HepG2 (cell line): ENCODE measurements around the gene SRC. TPM values are rescaled to one million over a fixed set of nuclear protein-coding genes. Genes with fewer than 3 reads are reported as not detected.

Experiments
- ARHGAP35 ChIP-seq: sonication (generic); formaldehyde crosslinking; IDR thresholded peaks from 2 replicates; pipeline ENCODE4 v1.9.0; 2022; ENCODE audit warnings: mild to moderate bottlenecking, inconsistent platforms, moderate library complexity, missing genetic modification reagents, borderline replicate concordance
- ARNTL ChIP-seq: sonication (generic); formaldehyde crosslinking; IDR thresholded peaks from 2 replicates; pipeline ENCODE4 v1.4.0; 2020; ENCODE audit warnings: mild to moderate bottlenecking, missing genetic modification reagents
- IRX3 ChIP-seq: sonication (generic); formaldehyde crosslinking; IDR thresholded peaks from 2 replicates; pipeline ENCODE4 v1.8.1; 2023; ENCODE audit warnings: mild to moderate bottlenecking, low read depth, missing genetic modification reagents, borderline replicate concordance
- LRRFIP1 ChIP-seq: sonication (generic); formaldehyde crosslinking; conservative IDR thresholded peaks from 2 replicates; pipeline ENCODE4 v1.4.0; 2020; ENCODE audit warnings: missing genetic modification reagents
- MTA1 ChIP-seq: sonication (generic); formaldehyde crosslinking; IDR thresholded peaks from 2 replicates; pipeline ENCODE4 v1.4.0; 2020; ENCODE audit warnings: missing genetic modification reagents, mild to moderate bottlenecking, borderline replicate concordance
- NFYB ChIP-seq: sonication (generic); formaldehyde crosslinking; IDR thresholded peaks from 2 replicates; pipeline ENCODE4 v1.4.0; 2020; ENCODE audit warnings: missing genetic modification reagents
- PBX2 ChIP-seq: IDR thresholded peaks from 2 replicates; pipeline ENCODE4 v1.6.1; 2016; ENCODE audit warnings: control low read depth
- SIN3B ChIP-seq: fragments of 150-350 bp; IDR thresholded peaks from 2 replicates; pipeline ENCODE4 v1.6.1; 2014; ENCODE audit warnings: low read length
- TAF15 ChIP-seq: fragments of 200-400 bp; formaldehyde crosslinking; IDR thresholded peaks from one replicate; pipeline ENCODE4 v1.6.1; 2018; ENCODE audit warnings: mild to moderate bottlenecking, low read depth, low read length; ENCODE audit not compliant: poor library complexity, severe bottlenecking
- TFE3 ChIP-seq: IDR thresholded peaks from 2 replicates; pipeline ENCODE4 v1.6.1; 2016
- THAP8 ChIP-seq: sonication (generic); formaldehyde crosslinking; IDR thresholded peaks from 2 replicates; pipeline ENCODE4 v1.5.1; 2020; ENCODE audit warnings: missing genetic modification reagents, mild to moderate bottlenecking, borderline replicate concordance
- ZNF274 ChIP-seq: sonication (generic); formaldehyde crosslinking; IDR thresholded peaks from 2 replicates; pipeline ENCODE4 v1.5.1; 2020; ENCODE audit warnings: mild to moderate bottlenecking, missing genetic modification reagents
- ZNF275 ChIP-seq: sonication (generic); formaldehyde crosslinking; IDR thresholded peaks from 2 replicates; pipeline ENCODE4 v1.8.0; 2022; ENCODE audit warnings: missing genetic modification reagents, mild to moderate bottlenecking, inconsistent platforms, borderline replicate concordance
- ZNF446 ChIP-seq: sonication (generic); formaldehyde crosslinking; IDR thresholded peaks from 2 replicates; pipeline ENCODE4 v1.5.0; 2020; ENCODE audit warnings: mild to moderate bottlenecking, missing genetic modification reagents
- ZNF512 ChIP-seq: sonication (generic); formaldehyde crosslinking; IDR thresholded peaks from 2 replicates; pipeline ENCODE4 v1.4.0; 2020; ENCODE audit warnings: mild to moderate bottlenecking, missing genetic modification reagents
- ZNF530 ChIP-seq: sonication (generic); formaldehyde crosslinking; IDR thresholded peaks from 2 replicates; pipeline ENCODE4 v1.5.0; 2020; ENCODE audit warnings: low read depth, mild to moderate bottlenecking, missing genetic modification reagents
- ZNF607 ChIP-seq: sonication (generic); formaldehyde crosslinking; IDR thresholded peaks from 2 replicates; pipeline ENCODE4 v1.5.1; 2020; ENCODE audit warnings: missing genetic modification reagents, mild to moderate bottlenecking, borderline replicate concordance
- ZNF709 ChIP-seq: sonication (generic); formaldehyde crosslinking; IDR thresholded peaks from 2 replicates; pipeline ENCODE4 v1.5.0; 2020; ENCODE audit warnings: mild to moderate bottlenecking, missing genetic modification reagents
- polyA plus RNA-seq, 8 experiments: library from polyadenylated mRNA; depleted of rRNA in 3 of 8; stranded (reverse) in 7 of 8; unstranded in 1 of 8; fragments of >200 nt; fragmentation: Illumina TruSeq in 4 of 8; extraction: Trizol in 4 of 8; gene quantifications; 2 replicates each; pipeline versions ENCODE4 v1.2.1 to v1.2.3, GENCODE V29; 2011 to 2016; ENCODE audit warnings: low read depth in 4 of 8, missing spikeins in 1 of 8, mixed read lengths in 1 of 8; ENCODE audit not compliant: insufficient read depth in 1 of 8
- total RNA-seq, 5 experiments: library from RNA; depleted of rRNA; stranded (reverse); fragments of >200 nt; fragmentation: Illumina TruSeq; extraction: Trizol; gene quantifications; 2 replicates each; pipeline ENCODE4 v1.2.3, GENCODE V29; 2016; ENCODE audit warnings: low read depth in 1 of 5

Gene SRC
- total and polyA plus RNA-seq, 2 of the 13 experiments (the other 11 are each of a cell fraction or from before 2014, with no cell fraction given): 54.7 to 192 TPM

GRCh38 chr20:37299718-37300528 lies 46.0 kb upstream of the SRC start (continued):
- TF ChIP-seq ARHGAP35 (no peak), PBX2 (CRISPR knock-in tag) (peak; percentile 76), ZNF446 (no peak), MTA1 (CRISPR knock-in tag) (no peak), THAP8 (CRISPR knock-in tag) (no peak), ZNF530 (CRISPR knock-in tag) (no peak), TFE3 (CRISPR knock-in tag) (no peak), ZNF275 (CRISPR knock-in tag) (no peak), LRRFIP1 (CRISPR knock-in tag) (no peak), ZNF607 (CRISPR knock-in tag) (no peak), SIN3B (no peak), ARNTL (CRISPR knock-in tag) (no peak), ZNF709 (no peak), NFYB (CRISPR knock-in tag) (no peak), ZNF274 (no peak), TAF15 (no peak), IRX3 (CRISPR knock-in tag) (no peak), ZNF512 (no peak)
